Naive thymus-derived CD8-positive, alpha-beta T cell (primary cell): ENCODE results near the gene SRPRB. TPM values are rescaled to one million over a fixed set of nuclear protein-coding genes. Genes with fewer than 3 reads are reported as not detected.
"Not testable (repeated sequence)": the region's sequence is repeated elsewhere in the genome, so short reads cannot be mapped to it uniquely, and the experiment has no call there.

Source experiments
- ATAC-seq, 2 donors: fragments of 150-1000 bp; cut with Tn5 transposase in 1 of 2; sonication (Bioruptor Pico), chemical (Tn5 transposase) in 1 of 2; 1 replicate in 1 of 2; 2 replicates in 1 of 2; pipeline ENCODE4 v1.10.0; 2021; ENCODE audit warnings: mild to moderate bottlenecking in 2 of 2, moderate library complexity in 2 of 2
- POLR2A ChIA-PET: fragments of 350-600 bp; sonication (Branson Sonifier 250); formaldehyde crosslinking; loops from one replicate; lab custom pipeline; 2021; ENCODE audit warnings: antibody characterized with exemption; lab: Charles Lee
- DNase-seq, 10 donors: peaks; one replicate each; pipeline versions ENCODE4 v3.0.0 to v3.0.0-alpha.2; 2020 to 2022
- H3K27ac Mint-ChIP-seq, 10 donors: one replicate each; pipeline ENCODE4 v1.8.0; 2020 to 2022; ENCODE audit warnings: mild to moderate bottlenecking in 10 of 10, mixed read lengths in 10 of 10, moderate library complexity in 4 of 10, inconsistent platforms in 1 of 10
- H3K27me3 Mint-ChIP-seq, 5 donors: one replicate each; pipeline ENCODE4 v1.8.0; 2021 to 2022; ENCODE audit warnings: mixed read lengths in 5 of 5
- H3K36me3 Mint-ChIP-seq, 3 donors: one replicate each; pipeline ENCODE4 v1.8.0; 2020 to 2022; ENCODE audit warnings: mixed read lengths in 3 of 3, mild to moderate bottlenecking in 2 of 3, inconsistent platforms in 1 of 3
- H3K4me1 Mint-ChIP-seq, 4 donors: one replicate each; pipeline ENCODE4 v1.8.0; 2021 to 2022; ENCODE audit warnings: mixed read lengths in 4 of 4
- H3K4me3 Mint-ChIP-seq, 10 donors: one replicate each; pipeline ENCODE4 v1.8.0; 2020 to 2022; ENCODE audit warnings: mild to moderate bottlenecking in 10 of 10, mixed read lengths in 10 of 10, moderate library complexity in 6 of 10, inconsistent platforms in 1 of 10
- H3K9me3 Mint-ChIP-seq, 9 donors: one replicate each; pipeline ENCODE4 v1.8.0; 2020 to 2022; ENCODE audit warnings: mixed read lengths in 9 of 9, mild to moderate bottlenecking in 3 of 9, inconsistent platforms in 1 of 9, moderate library complexity in 1 of 9
- polyA plus RNA-seq, 3 donors: library from polyadenylated mRNA; unstranded; fragments of 300-500 nt; fragmentation: Illumina TruSeq; gene quantifications; one replicate each; pipeline ENCODE4 v1.2.3, GENCODE V29; 2021
- total RNA-seq, 8 experiments: library from RNA in 2 of 8; stranded (reverse) in 2 of 8; gene quantifications; one replicate each; pipeline ENCODE4 v1.2.3 and lab custom pipeline; 2021 to 2026

SRPRB gene
- total and polyA plus RNA-seq, 5 experiments from 2014 or later = 34.4 to 48.7 (median 38.2) TPM

- ATAC-seq (no peak), DNase-seq (no peak)
- no peak overlapping the region for H3K4me3 Mint-ChIP-seq
- H3K27ac Mint-ChIP-seq = no peak overlapping the region
- no peaks in the 10 kb centered on the region for H3K36me3 Mint-ChIP-seq
- H3K9me3 Mint-ChIP-seq = no peaks in the 10 kb centered on the region
- no peaks in the 10 kb centered on the region for H3K4me1 Mint-ChIP-seq
- POLR2A ChIA-PET = no interaction called here
- H3K27me3 Mint-ChIP-seq = peaks cover 2 to 17% (median 4%) of the 10 kb centered on the region in 5 donors
These were observed 41.6 kb upstream of the SRPRB start for GRCh38 chr3:133763797-133764683.

DNA sequence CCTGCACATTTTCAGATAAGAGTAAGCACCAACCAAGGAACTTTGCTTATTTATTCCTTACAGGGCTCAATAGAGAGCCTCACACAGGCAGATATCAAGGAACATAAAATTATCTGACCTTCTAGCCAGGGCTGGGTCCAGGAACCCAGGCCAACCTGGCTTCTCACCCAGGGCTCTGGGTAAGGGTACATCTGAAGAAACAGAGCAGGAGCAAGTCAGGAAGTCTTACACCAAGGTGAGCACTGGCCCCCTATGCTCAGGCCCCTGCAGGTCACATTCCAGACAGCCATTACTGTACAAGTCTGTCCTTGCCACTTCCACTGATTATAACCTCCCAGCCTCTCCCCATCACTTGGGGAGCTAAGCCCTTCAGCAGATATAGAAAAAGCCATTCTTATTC, 40.4 kb upstream of the SRPRB start:
- no peak overlapping the region for H3K4me3 Mint-ChIP-seq
- ATAC-seq = no peak
- no peaks in the 10 kb centered on the region for H3K9me3 Mint-ChIP-seq
- no peak overlapping the region for H3K27ac Mint-ChIP-seq
- H3K4me1 Mint-ChIP-seq = no peaks in the 10 kb centered on the region
- no peak for DNase-seq
- POLR2A ChIA-PET = no interaction called here
- no peaks in the 10 kb centered on the region for H3K36me3 Mint-ChIP-seq
- H3K27me3 Mint-ChIP-seq = peaks cover 0 to 17% (median 4%) of the 10 kb centered on the region in 5 donors

GRCh38 chr3:133767607-133768006, 38.0 kb upstream of the SRPRB start:
- Mint-ChIP-seq H3K27me3 (peaks cover 4 to 23% (median 5%) of the 10 kb centered on the region in 5 donors), H3K36me3 (no peaks in the 10 kb centered on the region), H3K4me3 (no peak overlapping the region), H3K27ac (no peak overlapping the region), H3K9me3 (no peaks in the 10 kb centered on the region), H3K4me1 (peaks cover 0 to 2% (median 0%) of the 10 kb centered on the region in 4 donors)
- DNase-seq (no peak), ATAC-seq (no peak)
- POLR2A ChIA-PET = no interaction called here

GRCh38 chr3:133769536-133769935, 36.1 kb upstream of the SRPRB start:
- POLR2A ChIA-PET = no interaction called here
- Mint-ChIP-seq H3K4me1 (peaks cover 0 to 2% (median 0%) of the 10 kb centered on the region in 4 donors), H3K4me3 (no peak overlapping the region), H3K9me3 (no peaks in the 10 kb centered on the region), H3K27me3 (peaks cover 4 to 27% (median 7%) of the 10 kb centered on the region in 5 donors), H3K36me3 (no peaks in the 10 kb centered on the region), H3K27ac (no peak overlapping the region)
- ATAC-seq (no peak), DNase-seq (no peak)

DNA sequence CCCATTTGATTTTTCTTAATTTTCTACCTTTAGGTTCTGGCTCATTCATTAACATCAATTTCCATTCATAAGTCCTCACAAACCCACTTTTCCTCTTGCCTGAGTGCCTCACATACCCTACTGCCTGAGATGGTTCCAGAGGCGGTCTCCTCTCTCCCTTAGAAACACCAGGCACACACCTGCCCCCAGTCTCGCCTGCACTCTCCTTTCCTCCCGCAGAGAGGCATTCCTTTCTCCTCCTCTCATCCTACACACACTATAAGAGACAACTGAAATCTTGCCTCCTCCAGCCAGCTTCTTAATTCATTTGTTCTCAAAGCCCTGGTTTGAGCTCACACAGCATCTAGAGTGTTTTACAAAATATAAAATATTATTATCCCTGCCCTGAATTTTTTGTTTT, 31.9 kb upstream of the SRPRB start:
- H3K27ac Mint-ChIP-seq = no peak overlapping the region
- DNase-seq = no peak
- no peaks in the 10 kb centered on the region for H3K9me3 Mint-ChIP-seq
- H3K36me3 Mint-ChIP-seq = no peaks in the 10 kb centered on the region
- H3K4me3 Mint-ChIP-seq = no peak overlapping the region
- H3K4me1 Mint-ChIP-seq = peaks cover 0 to 2% (median 0%) of the 10 kb centered on the region in 4 donors
- POLR2A ChIA-PET = no interaction called here
- peaks cover 5 to 40% (median 17%) of the 10 kb centered on the region in 5 donors for H3K27me3 Mint-ChIP-seq
- no peak for ATAC-seq

- DNase-seq (no peak), ATAC-seq (no peak)
- Mint-ChIP-seq H3K4me1 (peaks cover 0 to 2% (median 0%) of the 10 kb centered on the region in 4 donors), H3K4me3 (no peak overlapping the region), H3K9me3 (no peaks in the 10 kb centered on the region), H3K27ac (no peak overlapping the region), H3K27me3 (peaks cover 6 to 56% (median 26%) of the 10 kb centered on the region in 5 donors), H3K36me3 (no peaks in the 10 kb centered on the region)
- POLR2A ChIA-PET = no interaction called here
These were observed 30.3 kb upstream of the SRPRB start for GRCh38 chr3:133775309-133775708.

- POLR2A ChIA-PET = no interaction called here
- H3K9me3 Mint-ChIP-seq = no peaks in the 10 kb centered on the region
- no peak for ATAC-seq
- no peak overlapping the region for H3K27ac Mint-ChIP-seq
- peaks cover 0 to 2% (median 0%) of the 10 kb centered on the region in 4 donors for H3K4me1 Mint-ChIP-seq
- no peak for DNase-seq
- no peaks in the 10 kb centered on the region for H3K36me3 Mint-ChIP-seq
- peaks cover 6 to 58% (median 26%) of the 10 kb centered on the region in 5 donors for H3K27me3 Mint-ChIP-seq
- no peak overlapping the region for H3K4me3 Mint-ChIP-seq
These were observed 29.8 kb upstream of the SRPRB start for GRCh38 chr3:133775835-133776234.

DNA sequence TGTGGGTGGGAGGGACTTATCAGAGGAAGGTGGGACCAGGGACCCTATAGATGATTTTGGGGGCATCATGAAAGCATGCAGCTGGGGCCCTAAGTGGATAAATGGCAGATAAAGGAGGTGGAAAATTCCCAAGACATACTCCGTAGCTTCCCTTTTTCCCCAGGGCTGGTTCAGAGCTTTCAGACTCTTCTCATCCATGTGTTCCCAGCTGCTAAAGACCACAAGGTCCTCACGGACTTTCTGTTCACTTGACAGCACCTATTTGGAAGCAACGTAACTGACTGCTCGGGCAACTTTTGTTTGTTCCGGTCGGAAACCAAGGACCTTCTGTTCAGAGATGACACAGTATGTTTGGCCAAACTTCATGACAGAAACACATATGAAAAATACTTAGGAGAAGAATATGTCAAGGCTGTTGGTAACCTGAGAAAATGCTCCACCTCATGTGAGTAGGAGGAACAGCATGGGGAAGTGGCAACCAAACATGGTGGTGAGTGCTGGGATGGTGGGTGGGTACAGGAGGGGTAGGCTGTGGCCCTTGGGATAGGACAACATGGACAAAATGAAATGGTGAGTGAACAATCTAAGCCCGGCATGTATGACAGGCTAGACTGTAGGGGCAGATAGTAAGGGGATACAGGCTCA, 28.7 kb upstream of the SRPRB start:
- Mint-ChIP-seq H3K36me3 (no peaks in the 10 kb centered on the region), H3K27ac (no peak overlapping the region), H3K9me3 (no peaks in the 10 kb centered on the region), H3K4me1 (no peaks in the 10 kb centered on the region), H3K27me3 (peaks cover 8 to 65% (median 28%) of the 10 kb centered on the region in 5 donors), H3K4me3 (no peak overlapping the region)
- ATAC-seq (no peak), DNase-seq (no peak)
- POLR2A ChIA-PET = no interaction called here

- no peak overlapping the region for H3K27ac Mint-ChIP-seq
- no peaks in the 10 kb centered on the region for H3K4me1 Mint-ChIP-seq
- POLR2A ChIA-PET = no interaction called here
- peaks cover 11 to 66% (median 31%) of the 10 kb centered on the region in 5 donors for H3K27me3 Mint-ChIP-seq
- DNase-seq (no peak), ATAC-seq (no peak)
- H3K4me3 Mint-ChIP-seq = no peak overlapping the region
- H3K36me3 Mint-ChIP-seq = no peaks in the 10 kb centered on the region
- no peaks in the 10 kb centered on the region for H3K9me3 Mint-ChIP-seq
These were observed 27.6 kb upstream of the SRPRB start for GRCh38 chr3:133777807-133778568.

DNA sequence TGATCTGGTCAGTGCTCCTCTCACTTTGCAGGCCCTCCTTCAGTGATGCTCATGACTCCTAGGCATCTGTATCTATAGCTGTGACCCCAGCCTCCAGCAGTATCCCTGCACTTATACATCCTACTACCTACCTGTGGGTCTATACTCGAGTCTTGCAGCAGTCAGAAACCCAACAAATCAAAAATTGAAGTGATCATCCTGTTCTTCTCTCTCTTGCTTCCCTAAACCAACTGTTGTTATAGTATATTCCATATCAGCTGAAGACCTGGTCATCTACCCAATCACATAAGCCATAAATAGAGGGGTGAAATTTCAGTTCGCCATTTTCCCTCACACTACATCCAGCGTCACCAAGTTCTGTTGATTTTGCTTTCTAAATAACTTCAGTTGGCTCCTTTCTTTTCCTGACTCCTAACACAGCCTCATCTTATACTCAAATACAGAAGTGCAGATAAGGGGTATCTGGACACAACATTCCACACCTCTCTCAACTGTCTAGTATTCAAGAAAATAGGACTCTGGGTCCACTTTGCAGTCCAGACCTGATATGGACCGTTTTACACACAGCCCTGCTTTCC, 25.9 kb upstream of the SRPRB start:
- Mint-ChIP-seq H3K36me3 (no peaks in the 10 kb centered on the region), H3K27ac (no peak overlapping the region), H3K27me3 (peaks cover 12 to 54% (median 26%) of the 10 kb centered on the region in 5 donors), H3K9me3 (peaks cover 0 to 3% (median 0%) of the 10 kb centered on the region in 9 donors), H3K4me1 (no peaks in the 10 kb centered on the region), H3K4me3 (no peak overlapping the region)
- DNase-seq = no peak
- no peak for ATAC-seq
- POLR2A ChIA-PET = no interaction called here

DNA sequence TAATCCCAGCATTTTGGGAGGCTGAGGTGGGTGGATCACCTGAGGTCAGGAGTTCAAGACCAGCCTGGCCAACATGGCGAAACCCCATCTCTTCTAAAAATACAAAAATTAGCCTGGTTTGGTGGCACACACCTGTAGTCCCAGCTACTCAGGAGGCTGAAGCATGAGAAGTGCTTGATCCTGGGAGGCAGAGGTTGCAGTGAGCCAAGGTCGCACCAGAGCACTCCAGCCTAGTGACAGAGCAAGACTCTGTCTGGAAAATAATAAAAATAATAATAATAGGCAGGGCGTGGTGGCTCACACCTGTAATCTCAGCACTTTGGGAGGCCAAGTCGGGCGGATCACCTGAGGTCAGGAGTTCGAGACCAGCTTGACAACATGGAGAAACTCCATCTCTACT, 24.9 kb upstream of the SRPRB start:
- H3K4me3 Mint-ChIP-seq, H3K36me3 Mint-ChIP-seq, DNase-seq, H3K4me1 Mint-ChIP-seq, ATAC-seq, H3K9me3 Mint-ChIP-seq, POLR2A ChIA-PET, H3K27ac Mint-ChIP-seq: not testable (repeated sequence)
- H3K27me3 Mint-ChIP-seq = peaks cover 9 to 48% (median 24%) of the 10 kb centered on the region in 5 donors

DNA sequence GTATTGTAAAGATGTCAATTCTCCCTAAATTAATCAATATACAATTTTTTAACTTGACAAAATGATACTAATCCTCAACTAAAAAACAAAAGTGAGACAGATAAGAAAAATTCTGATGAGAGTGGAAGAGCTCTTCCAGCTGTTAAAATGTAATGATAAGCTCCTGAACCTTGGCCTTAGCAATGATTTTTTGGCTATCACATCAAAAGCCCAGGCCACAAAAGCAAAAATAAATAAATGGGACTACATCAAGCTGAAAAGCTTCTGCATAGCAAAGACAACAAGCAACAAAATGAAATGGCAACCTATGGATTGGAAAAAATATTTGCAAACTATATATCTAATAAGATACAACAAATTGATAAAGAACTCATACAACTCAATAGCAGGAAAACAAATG, 24.0 kb upstream of the SRPRB start:
- Mint-ChIP-seq H3K27me3 (peaks cover 11 to 48% (median 24%) of the 10 kb centered on the region in 5 donors), H3K4me3 (no peak overlapping the region), H3K4me1 (no peaks in the 10 kb centered on the region), H3K36me3 (no peaks in the 10 kb centered on the region), H3K27ac (no peak overlapping the region), H3K9me3 (peaks cover 0 to 3% (median 0%) of the 10 kb centered on the region in 9 donors)
- no peak for ATAC-seq
- POLR2A ChIA-PET = no interaction called here
- DNase-seq = no peak
